Panc1 (cell line): ENCODE results near the gene NACAD. TPM values are rescaled to one million over a fixed set of nuclear protein-coding genes. Genes with fewer than 3 reads are reported as not detected.
"Not testable (repeated sequence)": the region's sequence is repeated elsewhere in the genome, so short reads cannot be mapped to it uniquely, and the experiment has no call there.

Experiments
- ATAC-seq: fragments of 200-7000 bp; cut with Tn5 transposase; 2 replicates; pipeline ENCODE4 v1.9.1; 2020; ENCODE audit warnings: mild to moderate bottlenecking, moderate library complexity
- BruUV-seq: library from RNA; stranded (reverse); fragments of 400-500 nt; replicated peaks from 2 replicates; lab custom pipeline; 2021; lab: Mats Ljungman, UMichigan
- CTCF ChIA-PET: fragments of 300-600 bp; sonication (Branson Sonifier 250); formaldehyde crosslinking; loops from one replicate; lab custom pipeline; 2022; ENCODE audit warnings: antibody characterized with exemption; lab: Charles Lee
- POLR2A ChIA-PET: fragments of 300-600 bp; sonication (Branson Sonifier 250); formaldehyde crosslinking; loops from one replicate; lab custom pipeline; 2022; ENCODE audit warnings: antibody characterized with exemption; lab: Charles Lee
- DNase-seq: peaks from one replicate; pipeline ENCODE4 v3.0.0-alpha.2; 2010; ENCODE audit warnings: low read depth, low spot score
- H3K27ac ChIP-seq: 2 replicates; pipeline ENCODE4 v1.5.1; 2011; ENCODE audit warnings: mild to moderate bottlenecking, low read length, inconsistent platforms
- H3K27me3 ChIP-seq: fragments of 200-500 bp; sonication (Bioruptor generic); 2 replicates; pipeline ENCODE4 v1.6.0; 2014; ENCODE audit warnings: low read length, inconsistent platforms; ENCODE audit not compliant: control insufficient read depth, insufficient read depth
- H3K36me3 ChIP-seq: fragments of 200-500 bp; sonication (Bioruptor generic); 2 replicates; pipeline ENCODE4 v1.5.1; 2014; ENCODE audit warnings: inconsistent platforms, mild to moderate bottlenecking, low read length, moderate library complexity; ENCODE audit not compliant: control insufficient read depth, insufficient read depth
- H3K4me1 ChIP-seq: 2 replicates; pipeline ENCODE4 v1.5.1; 2011; ENCODE audit warnings: inconsistent platforms, mild to moderate bottlenecking, low read length, moderate library complexity; ENCODE audit not compliant: control insufficient read depth, insufficient read depth
- H3K4me3 ChIP-seq, 2 experiments: 2 replicates each; pipeline ENCODE4 v1.5.1; 2011 to 2012; ENCODE audit warnings: low read depth in 2 of 2, low read length in 2 of 2, mild to moderate bottlenecking in 2 of 2, inconsistent platforms in 1 of 2, moderate library complexity in 1 of 2
- H3K9me3 ChIP-seq: fragments of 200-500 bp; sonication (Bioruptor generic); 2 replicates; pipeline ENCODE4 v1.5.1; 2014; ENCODE audit warnings: low read depth, mild to moderate bottlenecking, inconsistent platforms, low read length, moderate library complexity; ENCODE audit not compliant: control insufficient read depth, insufficient read depth
- POLR2AphosphoS5 ChIP-seq: IDR thresholded peaks from 2 replicates; pipeline ENCODE4 v1.6.1; 2012; ENCODE audit warnings: mild to moderate bottlenecking, low read depth, low read length, moderate library complexity
- SIN3A ChIP-seq: IDR thresholded peaks from 2 replicates; pipeline ENCODE4 v1.6.1; 2012; ENCODE audit warnings: low read depth, mild to moderate bottlenecking, low read length, moderate library complexity, borderline replicate concordance; ENCODE audit not compliant: insufficient read depth
- TCF7L2 ChIP-seq: IDR thresholded peaks from 2 replicates; pipeline ENCODE4 v1.6.1; 2011; ENCODE audit warnings: mild to moderate bottlenecking, low read depth, low read length, inconsistent platforms
- in situ Hi-C: cut with HindIII; loops from 2 replicates; pipeline ENCODE4 v1.10.0; 2016; ENCODE audit warnings: low sequenced_read_pairs, low pct_unique_long_range_greater_than_20kb
- intact Hi-C: fragments of 100-400 bp; cut with micrococcal nuclease; formaldehyde crosslinking; loops from one replicate; pipeline ENCODE4 v1.10.0; 2022; ENCODE audit not compliant: unreplicated experiment
- total RNA-seq: library from RNA; stranded (reverse); gene quantifications from one replicate; pipeline ENCODE4 v1.2.1, GENCODE V29; 2021; ENCODE audit not compliant: unreplicated experiment
- TF ChIP-seq, protein P1 (sequence below), 2 experiments: IDR thresholded peaks; 2 replicates each; pipeline ENCODE4 v1.6.1; 2011 to 2012; ENCODE audit warnings: low read depth in 2 of 2, control low read depth in 1 of 2, low read length in 1 of 2, mild to moderate bottlenecking in 1 of 2, moderate library complexity in 1 of 2; ENCODE audit not compliant: insufficient read depth in 1 of 2
- TF ChIP-seq, protein P2 (sequence below): fragments of 450-650 bp; IDR thresholded peaks from 2 replicates; pipeline ENCODE4 v1.5.1; 2017; ENCODE audit warnings: mild to moderate bottlenecking

Gene NACAD
- total RNA-seq, 1 experiment from 2014 or later, result 5.3 TPM

- no peak overlapping the region for H3K4me3 ChIP-seq
- intact Hi-C loops (no loop called here), in situ Hi-C loops (no loop called here)
- POLR2A ChIA-PET, result interaction anchor here (0.6 to 0.7 kb wide), 2 partner anchors 423 to 652 kb away, joined by 3 to 10 read pairs; no protein-coding TSS in a partner anchor
- no peaks in the 10 kb centered on the region for H3K9me3 ChIP-seq
- no peaks in the 10 kb centered on the region for H3K36me3 ChIP-seq
- H3K27ac ChIP-seq, result no peak overlapping the region
- CTCF ChIA-PET, result no interaction called here
- H3K4me1 ChIP-seq, result 0 out of 2 replicates have a peak, but pooled peaks cover 4% of the 10 kb centered on the region
- peaks cover 3% of the 10 kb centered on the region; the same call in 1 of the 2 replicates for H3K27me3 ChIP-seq
- no TSS peak for BruUV-seq
- DNase-seq, result no peak
- no peak for ATAC-seq
- TF ChIP-seq TCF7L2, result no peak
These were observed 27.3 kb upstream of the NACAD start for GRCh38 chr7:45116048-45116447.

- H3K9me3 ChIP-seq, result no peaks in the 10 kb centered on the region
- TF ChIP-seq, protein P1, sequence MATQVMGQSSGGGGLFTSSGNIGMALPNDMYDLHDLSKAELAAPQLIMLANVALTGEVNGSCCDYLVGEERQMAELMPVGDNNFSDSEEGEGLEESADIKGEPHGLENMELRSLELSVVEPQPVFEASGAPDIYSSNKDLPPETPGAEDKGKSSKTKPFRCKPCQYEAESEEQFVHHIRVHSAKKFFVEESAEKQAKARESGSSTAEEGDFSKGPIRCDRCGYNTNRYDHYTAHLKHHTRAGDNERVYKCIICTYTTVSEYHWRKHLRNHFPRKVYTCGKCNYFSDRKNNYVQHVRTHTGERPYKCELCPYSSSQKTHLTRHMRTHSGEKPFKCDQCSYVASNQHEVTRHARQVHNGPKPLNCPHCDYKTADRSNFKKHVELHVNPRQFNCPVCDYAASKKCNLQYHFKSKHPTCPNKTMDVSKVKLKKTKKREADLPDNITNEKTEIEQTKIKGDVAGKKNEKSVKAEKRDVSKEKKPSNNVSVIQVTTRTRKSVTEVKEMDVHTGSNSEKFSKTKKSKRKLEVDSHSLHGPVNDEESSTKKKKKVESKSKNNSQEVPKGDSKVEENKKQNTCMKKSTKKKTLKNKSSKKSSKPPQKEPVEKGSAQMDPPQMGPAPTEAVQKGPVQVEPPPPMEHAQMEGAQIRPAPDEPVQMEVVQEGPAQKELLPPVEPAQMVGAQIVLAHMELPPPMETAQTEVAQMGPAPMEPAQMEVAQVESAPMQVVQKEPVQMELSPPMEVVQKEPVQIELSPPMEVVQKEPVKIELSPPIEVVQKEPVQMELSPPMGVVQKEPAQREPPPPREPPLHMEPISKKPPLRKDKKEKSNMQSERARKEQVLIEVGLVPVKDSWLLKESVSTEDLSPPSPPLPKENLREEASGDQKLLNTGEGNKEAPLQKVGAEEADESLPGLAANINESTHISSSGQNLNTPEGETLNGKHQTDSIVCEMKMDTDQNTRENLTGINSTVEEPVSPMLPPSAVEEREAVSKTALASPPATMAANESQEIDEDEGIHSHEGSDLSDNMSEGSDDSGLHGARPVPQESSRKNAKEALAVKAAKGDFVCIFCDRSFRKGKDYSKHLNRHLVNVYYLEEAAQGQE (IDR thresholded peaks at IDR 0.05; ENCODE audit: insufficient read depth in 1 of 2, low read depth in 2 of 2, low read length in 1 of 2), result no peak
- TF ChIP-seq TCF7L2 (no peak), SIN3A (no peak), POLR2AphosphoS5 (no peak)
- TF ChIP-seq, protein P2, sequence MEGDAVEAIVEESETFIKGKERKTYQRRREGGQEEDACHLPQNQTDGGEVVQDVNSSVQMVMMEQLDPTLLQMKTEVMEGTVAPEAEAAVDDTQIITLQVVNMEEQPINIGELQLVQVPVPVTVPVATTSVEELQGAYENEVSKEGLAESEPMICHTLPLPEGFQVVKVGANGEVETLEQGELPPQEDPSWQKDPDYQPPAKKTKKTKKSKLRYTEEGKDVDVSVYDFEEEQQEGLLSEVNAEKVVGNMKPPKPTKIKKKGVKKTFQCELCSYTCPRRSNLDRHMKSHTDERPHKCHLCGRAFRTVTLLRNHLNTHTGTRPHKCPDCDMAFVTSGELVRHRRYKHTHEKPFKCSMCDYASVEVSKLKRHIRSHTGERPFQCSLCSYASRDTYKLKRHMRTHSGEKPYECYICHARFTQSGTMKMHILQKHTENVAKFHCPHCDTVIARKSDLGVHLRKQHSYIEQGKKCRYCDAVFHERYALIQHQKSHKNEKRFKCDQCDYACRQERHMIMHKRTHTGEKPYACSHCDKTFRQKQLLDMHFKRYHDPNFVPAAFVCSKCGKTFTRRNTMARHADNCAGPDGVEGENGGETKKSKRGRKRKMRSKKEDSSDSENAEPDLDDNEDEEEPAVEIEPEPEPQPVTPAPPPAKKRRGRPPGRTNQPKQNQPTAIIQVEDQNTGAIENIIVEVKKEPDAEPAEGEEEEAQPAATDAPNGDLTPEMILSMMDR, result no peak
- ATAC-seq (no peak), DNase-seq (no peak)
- no peaks in the 10 kb centered on the region for H3K36me3 ChIP-seq
- ChIA-PET CTCF (interaction anchor here (0.6 to 1.0 kb wide), 3 partner anchors 11 to 115 kb away, joined by 3 to 5 read pairs (median 4); no protein-coding TSS in a partner anchor), POLR2A (interaction anchor here (0.7 kb wide), 1 partner anchor 213 kb away, joined by 5 read pairs; no protein-coding TSS in a partner anchor)
- H3K4me3 ChIP-seq, result no peak overlapping the region
- H3K27me3 ChIP-seq, result peaks cover 3% of the 10 kb centered on the region; the same call in 1 of the 2 replicates
- no TSS peak for BruUV-seq
- intact Hi-C loops (no loop called here), in situ Hi-C loops (no loop called here)
- 0 out of 2 replicates have a peak, but pooled peaks cover 7% of the 10 kb centered on the region for H3K4me1 ChIP-seq
- no peak overlapping the region for H3K27ac ChIP-seq
These were observed 26.2 kb upstream of the NACAD start for GRCh38 chr7:45114926-45115325.

GRCh38 chr7:45114257-45114656 lies 25.5 kb upstream of the NACAD start:
- H3K27me3 ChIP-seq, ATAC-seq, H3K27ac ChIP-seq, BruUV-seq, POLR2A ChIA-PET, H3K9me3 ChIP-seq, intact Hi-C loops, H3K4me3 ChIP-seq, H3K36me3 ChIP-seq, DNase-seq, in situ Hi-C loops: not testable (repeated sequence)
- CTCF ChIA-PET, result interaction anchor here (0.6 to 1.0 kb wide), 2 partner anchors 22 to 115 kb away, joined by 3 to 5 read pairs; no protein-coding TSS in a partner anchor
- peaks cover 12% of the 10 kb centered on the region for H3K4me1 ChIP-seq
